Tibial nerve (tissue), 4 donors: ENCODE data around the gene CYLC1. TPM values are rescaled to one million over a fixed set of nuclear protein-coding genes. Genes with fewer than 3 reads are reported as not detected.

ENCODE experiments used
- DNase-seq, 2 donors: peaks; one replicate each; pipeline ENCODE4 v3.0.0-alpha.2; 2019; ENCODE audit warnings: low spot score in 2 of 2
- H3K27ac ChIP-seq, 4 donors: fragments of 200-600 bp; sonication (generic) in 3 of 4; one replicate each; pipeline ENCODE4 v1.5.1; 2017 to 2019; ENCODE audit warnings: mild to moderate bottlenecking in 1 of 4
- H3K27me3 ChIP-seq, 2 donors: fragments of 200-600 bp; sonication (generic) in 1 of 2; one replicate each; pipeline versions ENCODE4 v1.5.1 to v1.6.0; 2017 to 2019
- H3K36me3 ChIP-seq, 3 donors: fragments of 200-600 bp; sonication (generic); one replicate each; pipeline ENCODE4 v1.5.1; 2018 to 2019
- H3K4me1 ChIP-seq, 4 donors: fragments of 200-600 bp; sonication (generic) in 3 of 4; one replicate each; pipeline ENCODE4 v1.5.1; 2017 to 2019
- H3K4me3 ChIP-seq, 4 donors: fragments of 200-600 bp; sonication (generic) in 3 of 4; one replicate each; pipeline ENCODE4 v1.5.1; 2017 to 2019; ENCODE audit warnings: mild to moderate bottlenecking in 1 of 4, moderate library complexity in 1 of 4
- H3K9me3 ChIP-seq, 4 donors: fragments of 200-600 bp; sonication (generic) in 3 of 4; one replicate each; pipeline ENCODE4 v1.5.1; 2017 to 2019
- CTCF ChIP-seq, 5 experiments: fragments of 200-600 bp in 3 of 5; fragments of 450-650 bp in 2 of 5; sonication (generic) in 3 of 5; IDR thresholded peaks; one replicate each; pipeline ENCODE4 v1.5.1; 2016 to 2019; ENCODE audit warnings: antibody characterized with exemption in 5 of 5, mild to moderate bottlenecking in 3 of 5, moderate library complexity in 2 of 5
- EP300 ChIP-seq, 2 donors: sonication (generic); formaldehyde crosslinking; IDR thresholded peaks; one replicate each; pipeline ENCODE4 v1.6.1; 2017; ENCODE audit warnings: antibody characterized with exemption in 2 of 2, mild to moderate bottlenecking in 1 of 2
- POLR2A ChIP-seq, 2 donors: fragments of 450-650 bp; IDR thresholded peaks; one replicate each; pipeline ENCODE4 v1.6.1; 2017; ENCODE audit warnings: antibody characterized with exemption in 2 of 2, mild to moderate bottlenecking in 2 of 2, moderate library complexity in 2 of 2
- WGBS, 2 donors: methylation state at CpG; one replicate each; pipeline ENCODE4 v1.1.5; 2018; 5-methylcytosine and 5-hydroxymethylcytosine counted together
- total RNA-seq, 4 donors: library from RNA; depleted of rRNA; stranded (reverse); fragments of >200 nt; gene quantifications; one replicate each; pipeline ENCODE4 v1.1.0, GENCODE V29; 2016

The CYLC1 gene
- total RNA-seq, 4 donors from 2014 or later: not detected

GRCh38 chrX:83888585-83888984 is 27.6 kb downstream of the CYLC1 start:
- no peak for DNase-seq
- no peak overlapping the region for H3K27ac ChIP-seq
- TF ChIP-seq CTCF (IDR thresholded peaks at IDR 0.05) (no peak), EP300 (IDR thresholded peaks at IDR 0.05) (no peak), POLR2A (IDR thresholded peaks at IDR 0.05) (no peak)
- WGBS, 2 donors: 90 to 95% methylated on average over 2 of the region's 2 CpGs
- no peaks in the 10 kb centered on the region for H3K36me3 ChIP-seq
- H3K9me3 ChIP-seq: no peaks in the 10 kb centered on the region
- H3K4me3 ChIP-seq: no peak overlapping the region
- H3K4me1 ChIP-seq: no peaks in the 10 kb centered on the region
- no peaks in the 10 kb centered on the region for H3K27me3 ChIP-seq

GRCh38 chrX:83892433-83892832 is 31.5 kb downstream of the CYLC1 start:
- no peak for DNase-seq
- no peaks in the 10 kb centered on the region for H3K36me3 ChIP-seq
- H3K27ac ChIP-seq: no peak overlapping the region
- TF ChIP-seq EP300 (IDR thresholded peaks at IDR 0.05): no peak
- no peak for TF ChIP-seq POLR2A (IDR thresholded peaks at IDR 0.05)
- TF ChIP-seq CTCF (IDR thresholded peaks at IDR 0.05): no peak
- no peaks in the 10 kb centered on the region for H3K9me3 ChIP-seq
- no peak overlapping the region for H3K4me3 ChIP-seq
- H3K27me3 ChIP-seq: no peaks in the 10 kb centered on the region
- 40 to 67% methylated on average over 1 to 12 of the region's 12 CpGs for WGBS, 2 donors
- no peaks in the 10 kb centered on the region for H3K4me1 ChIP-seq

DNA sequence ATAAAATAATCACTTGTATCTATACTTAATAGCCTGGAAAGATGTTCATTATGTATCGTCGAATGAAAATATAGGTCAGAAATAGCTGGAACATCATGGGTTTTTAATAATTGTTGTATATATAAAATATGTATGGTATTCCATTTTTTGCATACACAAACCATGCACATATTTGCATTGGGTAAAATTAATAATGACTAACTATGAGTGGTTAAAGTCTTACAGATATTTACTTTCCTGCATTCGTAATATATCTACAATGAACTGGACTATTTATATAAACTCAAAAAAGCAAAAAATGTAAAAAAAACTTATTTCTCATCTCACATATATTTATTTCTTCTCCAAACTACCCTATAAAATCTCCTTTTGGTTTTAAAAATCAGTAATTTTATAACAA is 46.0 kb downstream of the CYLC1 start:
- H3K27me3 ChIP-seq: no peaks in the 10 kb centered on the region
- DNase-seq: no peak
- H3K27ac ChIP-seq: no peak overlapping the region
- no peaks in the 10 kb centered on the region for H3K36me3 ChIP-seq
- no peak for TF ChIP-seq POLR2A (IDR thresholded peaks at IDR 0.05)
- H3K9me3 ChIP-seq: no peaks in the 10 kb centered on the region
- no peak overlapping the region for H3K4me3 ChIP-seq
- no peaks in the 10 kb centered on the region for H3K4me1 ChIP-seq
- 89 to 94% methylated on average over 3 of the region's 3 CpGs for WGBS, 2 donors

DNA sequence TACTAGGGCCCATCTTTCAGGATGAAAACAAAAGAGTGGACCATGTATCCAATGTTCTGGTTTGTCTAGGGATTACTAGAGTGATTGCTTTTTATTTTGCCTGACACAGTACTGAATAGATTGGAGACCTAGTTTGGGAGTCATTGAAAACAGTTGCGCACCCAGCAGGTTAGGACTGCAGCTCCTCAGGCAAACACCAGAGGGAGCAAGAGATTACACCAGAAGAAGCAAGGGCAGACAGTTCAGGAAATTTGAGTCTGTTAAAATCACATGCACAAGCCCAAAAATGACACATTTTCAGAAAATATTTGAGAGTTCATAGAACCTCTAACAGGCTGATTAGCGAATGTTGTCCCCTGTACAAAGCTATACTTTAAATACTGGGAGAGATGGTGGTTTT is 55.6 kb downstream of the CYLC1 start:
- H3K4me3 ChIP-seq: no peak overlapping the region
- TF ChIP-seq CTCF (IDR thresholded peaks at IDR 0.05): peak in 1 of 5 experiments; percentile 28
- TF ChIP-seq POLR2A (IDR thresholded peaks at IDR 0.05): no peak
- no peaks in the 10 kb centered on the region for H3K9me3 ChIP-seq
- H3K36me3 ChIP-seq: no peaks in the 10 kb centered on the region
- 38 to 43% methylated on average over 2 of the region's 2 CpGs for WGBS, 2 donors
- no peak for DNase-seq
- H3K27ac ChIP-seq: no peak overlapping the region
- H3K27me3 ChIP-seq: no peaks in the 10 kb centered on the region
- H3K4me1 ChIP-seq: no peaks in the 10 kb centered on the region

GRCh38 chrX:83934220-83934619 is 73.3 kb downstream of the CYLC1 start:
- no peak for TF ChIP-seq EP300 (IDR thresholded peaks at IDR 0.05)
- TF ChIP-seq CTCF (IDR thresholded peaks at IDR 0.05): no peak
- no peak for TF ChIP-seq POLR2A (IDR thresholded peaks at IDR 0.05)

More at GRCh38 chrX:83934220-83934619, 73.3 kb downstream of the CYLC1 start:
- Histone ChIP-seq H3K4me1 (no peaks in the 10 kb centered on the region), H3K9me3 (no peaks in the 10 kb centered on the region), H3K27me3 (no peaks in the 10 kb centered on the region), H3K4me3 (no peak overlapping the region), H3K27ac (no peak overlapping the region), H3K36me3 (no peaks in the 10 kb centered on the region)
- no peak for DNase-seq
- WGBS, 2 donors: 64 to 74% methylated on average over 2 of the region's 2 CpGs
